HEK293 (cell line): Measurements from ENCODE around the gene RNU6-7.
A peak's percentile ranks its signal among the peaks of the same experiment; 100 is the strongest.

Experiments
- CTCF ChIA-PET: fragments of 350-600 bp; formaldehyde crosslinking; extraction: SDS; loops from one replicate; lab custom pipeline; 2021; ENCODE audit warnings: antibody characterized with exemption; lab: Yijun Ruan, JAX
- POLR2A ChIA-PET: fragments of 300-600 bp; formaldehyde crosslinking; extraction: SDS; loops from one replicate; lab custom pipeline; 2020; ENCODE audit warnings: antibody characterized with exemption, inconsistent platforms; lab: Yijun Ruan, JAX
- H3K27ac ChIP-seq: fragments of 200-500 bp; sonication (Bioruptor generic); 2 replicates; pipeline ENCODE4 v1.5.1; 2014; ENCODE audit warnings: low read depth, low read length, control low read depth, inconsistent platforms; ENCODE audit errors: extremely low read depth
- H3K36me3 ChIP-seq, 2 experiments: fragments of 200-500 bp in 1 of 2; sonication (Bioruptor generic) in 1 of 2; 1 replicate in 1 of 2; 2 replicates in 1 of 2; pipeline ENCODE4 v1.5.1; 2014 to 2017; ENCODE audit warnings: inconsistent platforms in 2 of 2, low read length in 2 of 2; ENCODE audit not compliant: control insufficient read depth in 2 of 2, insufficient read depth in 1 of 2
- H3K4me1 ChIP-seq: fragments of 200-500 bp; sonication (Bioruptor generic); 2 replicates; pipeline ENCODE4 v1.5.1; 2014; ENCODE audit warnings: mild to moderate bottlenecking, low read length, inconsistent platforms; ENCODE audit not compliant: control insufficient read depth, insufficient read depth
- H3K4me3 ChIP-seq: 2 replicates; pipeline ENCODE4 v1.5.1; 2011; ENCODE audit warnings: low read depth, mild to moderate bottlenecking, control low read depth, low read length, moderate library complexity
- H3K9me3 ChIP-seq: fragments of 200-500 bp; sonication (Bioruptor generic); 2 replicates; pipeline ENCODE4 v1.5.1; 2014; ENCODE audit warnings: low read depth, low read length, inconsistent platforms; ENCODE audit not compliant: control insufficient read depth, insufficient read depth
- BCL11B ChIP-seq: fragments of 450-650 bp; formaldehyde crosslinking; IDR thresholded peaks from 2 replicates; pipeline ENCODE4 v1.5.1; 2016; ENCODE audit warnings: low read depth, missing biosample characterization, missing genetic modification characterization
- GLI2 ChIP-seq: fragments of 450-650 bp; formaldehyde crosslinking; IDR thresholded peaks from 2 replicates; pipeline ENCODE4; 2017; ENCODE audit warnings: missing biosample characterization, missing genetic modification characterization, low read depth, borderline replicate concordance
- KLF1 ChIP-seq: fragments of 450-650 bp; formaldehyde crosslinking; IDR thresholded peaks from 2 replicates; pipeline ENCODE4 v1.5.1; 2016; ENCODE audit warnings: missing biosample characterization, missing genetic modification characterization
- KLF7 ChIP-seq: fragments of 450-650 bp; formaldehyde crosslinking; IDR thresholded peaks from 2 replicates; pipeline ENCODE4 v1.5.1; 2016; ENCODE audit warnings: missing biosample characterization, missing genetic modification characterization, borderline replicate concordance
- OVOL3 ChIP-seq: fragments of 450-650 bp; formaldehyde crosslinking; IDR thresholded peaks from 2 replicates; pipeline ENCODE4 v1.5.1; 2016; ENCODE audit warnings: missing biosample characterization, missing genetic modification characterization
- PRDM1 ChIP-seq: fragments of 450-650 bp; formaldehyde crosslinking; IDR thresholded peaks from 2 replicates; pipeline ENCODE4; 2016; ENCODE audit warnings: missing biosample characterization, missing genetic modification characterization
- SCRT1 ChIP-seq: fragments of 450-650 bp; formaldehyde crosslinking; IDR thresholded peaks from 2 replicates; pipeline ENCODE4 v1.5.1; 2016; ENCODE audit warnings: missing biosample characterization, missing genetic modification characterization, borderline replicate concordance
- SP7 ChIP-seq: fragments of 450-650 bp; formaldehyde crosslinking; IDR thresholded peaks from 2 replicates; pipeline ENCODE4 v1.5.1; 2016; ENCODE audit warnings: missing biosample characterization, missing genetic modification characterization
- ZBTB17 ChIP-seq: fragments of 450-650 bp; formaldehyde crosslinking; IDR thresholded peaks from 2 replicates; pipeline ENCODE4 v1.5.1; 2016; ENCODE audit warnings: missing biosample characterization, missing genetic modification characterization
- ZBTB49 ChIP-seq: fragments of 450-650 bp; formaldehyde crosslinking; IDR thresholded peaks from 2 replicates; pipeline ENCODE4 v1.5.1; 2016; ENCODE audit warnings: missing biosample characterization, missing genetic modification characterization, low read depth
- ZFHX2 ChIP-seq: fragments of 450-650 bp; formaldehyde crosslinking; conservative IDR thresholded peaks from 2 replicates; pipeline ENCODE4 v1.5.1; 2016; ENCODE audit warnings: missing biosample characterization, missing genetic modification characterization
- ZNF184 ChIP-seq: fragments of 450-650 bp; IDR thresholded peaks from 2 replicates; pipeline ENCODE4 v1.5.1; 2018; ENCODE audit warnings: missing biosample characterization, mild to moderate bottlenecking, missing genetic modification characterization
- ZNF19 ChIP-seq: fragments of 450-650 bp; formaldehyde crosslinking; IDR thresholded peaks from 2 replicates; pipeline ENCODE4; 2016; ENCODE audit warnings: missing biosample characterization, missing genetic modification characterization, low read depth
- ZNF248 ChIP-seq: fragments of 450-650 bp; formaldehyde crosslinking; IDR thresholded peaks from 2 replicates; pipeline ENCODE4 v1.5.1; 2017; ENCODE audit warnings: missing biosample characterization, missing genetic modification characterization
- ZNF324 ChIP-seq: fragments of 450-650 bp; formaldehyde crosslinking; IDR thresholded peaks from 2 replicates; pipeline ENCODE4 v1.5.1; 2016; ENCODE audit warnings: missing biosample characterization, missing genetic modification characterization
- ZNF654 ChIP-seq: fragments of 450-650 bp; formaldehyde crosslinking; IDR thresholded peaks from 2 replicates; pipeline ENCODE4 v1.5.1; 2016; ENCODE audit warnings: low read depth, missing biosample characterization, missing genetic modification characterization
- ZNF658 ChIP-seq: fragments of 450-650 bp; formaldehyde crosslinking; IDR thresholded peaks from 2 replicates; pipeline ENCODE4; 2016; ENCODE audit warnings: missing biosample characterization, missing genetic modification characterization
- ZNF785 ChIP-seq: fragments of 450-650 bp; formaldehyde crosslinking; IDR thresholded peaks from 2 replicates; pipeline ENCODE4 v1.5.1; 2016; ENCODE audit warnings: missing biosample characterization, missing genetic modification characterization
- TF ChIP-seq, protein P1 (sequence below): fragments of 450-650 bp; formaldehyde crosslinking; IDR thresholded peaks from 2 replicates; pipeline ENCODE4 v1.5.1; 2016; ENCODE audit warnings: missing biosample characterization, missing genetic modification characterization

Gene RNU6-7

GRCh38 chr14:32232481-32232880 is 30.6 kb downstream of the RNU6-7 start (continued):
- TF ChIP-seq ZBTB17 (no peak), ZNF324 (tag by site-specific recombination) (no peak), ZNF19 (no peak), KLF1 (tag by site-specific recombination) (no peak), GLI2 (tag by site-specific recombination) (no peak)

GRCh38 chr14:32233260-32233659 is 31.4 kb downstream of the RNU6-7 start:
- ChIA-PET POLR2A (no interaction called here), CTCF (no interaction called here)
- Histone ChIP-seq H3K4me3 (no peak overlapping the region), H3K36me3 (no peaks in the 10 kb centered on the region), H3K9me3 (no peaks in the 10 kb centered on the region), H3K4me1 (peaks cover 2% of the 10 kb centered on the region; the same call in 1 of the 2 replicates), H3K27ac (no peak overlapping the region)
- TF ChIP-seq ZNF184, result no peak
- no peak for TF ChIP-seq SP7 (tag by site-specific recombination)

DNA sequence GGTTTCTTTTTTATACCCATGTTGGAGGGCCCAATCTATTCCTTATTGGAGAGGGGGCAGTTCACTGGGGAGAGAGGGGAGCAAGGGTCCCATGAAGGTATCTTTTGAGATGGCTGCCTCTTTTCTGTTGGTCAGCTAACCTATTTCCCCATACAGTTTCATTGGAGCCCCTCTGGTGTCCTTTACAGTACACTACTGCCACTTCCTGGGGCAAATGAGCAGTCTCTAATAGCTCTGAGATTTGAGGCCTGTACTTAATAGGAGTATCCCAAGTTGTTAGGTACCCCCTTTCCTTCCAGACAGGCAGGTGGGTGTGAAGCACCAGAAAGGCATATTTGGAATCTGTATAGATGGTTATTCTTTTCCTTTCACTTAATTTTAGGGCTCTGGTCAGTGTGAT is 42.6 kb downstream of the RNU6-7 start:
- H3K4me1 ChIP-seq, result no peaks in the 10 kb centered on the region
- ChIA-PET POLR2A (no interaction called here), CTCF (interaction anchor here (0.5 to 2.0 kb wide), 5 partner anchors 10 to 734 kb away, joined by 3 to 4 read pairs (median 3); no protein-coding TSS in a partner anchor)
- no peak overlapping the region for H3K27ac ChIP-seq
- TF ChIP-seq ZNF654 (tag by site-specific recombination), result peak; percentile 16
- no peak for TF ChIP-seq BCL11B (tag by site-specific recombination)
- H3K9me3 ChIP-seq, result no peaks in the 10 kb centered on the region
- H3K36me3 ChIP-seq, result no peaks in the 10 kb centered on the region
- H3K4me3 ChIP-seq, result no peak overlapping the region

- Histone ChIP-seq H3K9me3 (no peaks in the 10 kb centered on the region), H3K27ac (no peak overlapping the region)
- TF ChIP-seq, protein P1, sequence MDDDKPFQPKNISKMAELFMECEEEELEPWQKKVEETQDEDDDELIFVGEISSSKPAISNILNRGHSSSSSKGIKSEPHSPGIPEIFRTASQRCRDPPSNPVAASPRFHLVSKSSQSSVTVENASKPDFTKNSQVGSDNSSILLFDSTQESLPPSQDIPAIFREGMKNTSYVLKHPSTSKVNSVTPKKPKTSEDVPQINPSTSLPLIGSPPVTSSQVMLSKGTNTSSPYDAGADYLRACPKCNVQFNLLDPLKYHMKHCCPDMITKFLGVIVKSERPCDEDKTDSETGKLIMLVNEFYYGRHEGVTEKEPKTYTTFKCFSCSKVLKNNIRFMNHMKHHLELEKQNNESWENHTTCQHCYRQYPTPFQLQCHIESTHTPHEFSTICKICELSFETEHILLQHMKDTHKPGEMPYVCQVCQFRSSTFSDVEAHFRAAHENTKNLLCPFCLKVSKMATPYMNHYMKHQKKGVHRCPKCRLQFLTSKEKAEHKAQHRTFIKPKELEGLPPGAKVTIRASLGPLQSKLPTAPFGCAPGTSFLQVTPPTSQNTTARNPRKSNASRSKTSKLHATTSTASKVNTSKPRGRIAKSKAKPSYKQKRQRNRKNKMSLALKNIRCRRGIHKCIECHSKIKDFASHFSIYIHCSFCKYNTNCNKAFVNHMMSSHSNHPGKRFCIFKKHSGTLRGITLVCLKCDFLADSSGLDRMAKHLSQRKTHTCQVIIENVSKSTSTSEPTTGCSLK (tag by site-specific recombination), result no peak
- TF ChIP-seq PRDM1 (no peak), OVOL3 (tag by site-specific recombination) (no peak), ZFHX2 (no peak), ZNF785 (tag by site-specific recombination) (no peak), SCRT1 (no peak), KLF7 (no peak), ZBTB49 (no peak), ZNF658 (tag by site-specific recombination) (no peak), ZNF248 (no peak)
- TF ChIP-seq, all 188 proteins: peak for 0
- ChIA-PET CTCF (interaction anchor here (2.0 kb wide), 1 partner anchor 8 kb away, joined by 4 read pairs; no protein-coding TSS in a partner anchor), POLR2A (interaction anchor here (0.6 kb wide), 1 partner anchor 78 kb away, joined by 5 read pairs; no protein-coding TSS in a partner anchor)
- Histone ChIP-seq H3K4me3 (no peak overlapping the region), H3K4me1 (no peaks in the 10 kb centered on the region), H3K36me3 (no peaks in the 10 kb centered on the region)
Observed at GRCh38 chr14:32246751-32247150, 44.9 kb downstream of the RNU6-7 start.
